Measurements from ENCODE around the gene NOXRED1. TPM values are rescaled to one million over a fixed set of nuclear protein-coding genes. Genes with fewer than 3 reads are reported as not detected.

Gene NOXRED1
- total RNA-seq, 1 donor from 2014 or later, result 0.33 TPM

GRCh38 chr14:77409131-77409533 lies 14.2 kb downstream of the NOXRED1 start:
- DNase-seq (ENCODE audit: low spot score), result no peak

GRCh38 chr14:77407158-77407557 lies 16.2 kb downstream of the NOXRED1 start:
- ATAC-seq, result no peak
- DNase-seq (ENCODE audit: low spot score), result no peak

More at GRCh38 chr14:77409131-77409533, 14.2 kb downstream of the NOXRED1 start:
- ATAC-seq, result peak; percentile 63

GRCh38 chr14:77406718-77407117 lies 16.6 kb downstream of the NOXRED1 start:
- ATAC-seq (no peak), DNase-seq (ENCODE audit: low spot score) (no peak)

- no peak for DNase-seq (ENCODE audit: low spot score)
- ATAC-seq, result no peak
These were observed 17.2 kb downstream of the NOXRED1 start for GRCh38 chr14:77406086-77406485.

GRCh38 chr14:77403768-77404167 lies 19.6 kb downstream of the NOXRED1 start:
- DNase-seq (ENCODE audit: low spot score) (no peak), ATAC-seq (no peak)

GRCh38 chr14:77400216-77400615 lies 23.1 kb downstream of the NOXRED1 start:
- DNase-seq (ENCODE audit: low spot score) (no peak), ATAC-seq (no peak)

- no peak for ATAC-seq
These were observed 33.1 kb downstream of the NOXRED1 start for GRCh38 chr14:77390188-77390587.

GRCh38 chr14:77378701-77379100 lies 44.6 kb downstream of the NOXRED1 start:
- ATAC-seq, result no peak
- DNase-seq (ENCODE audit: low spot score), result no peak

More at GRCh38 chr14:77390188-77390587, 33.1 kb downstream of the NOXRED1 start:
- DNase-seq (ENCODE audit: low spot score), result no peak

GRCh38 chr14:77377502-77377844 lies 45.9 kb downstream of the NOXRED1 start:
- no peak for DNase-seq (ENCODE audit: low spot score)
- ATAC-seq, result peak; percentile 1

GRCh38 chr14:77376771-77377501 lies 46.4 kb downstream of the NOXRED1 start, which contains the start of the genes SAMD15 and TMED8:
Gene SAMD15 (plus strand): TSS chr14:77377379. CDS start chr14:77377419, 40 bp downstream.
Gene TMED8 (minus strand): TSS chr14:77377094. CDS start chr14:77377053, 41 bp downstream.
- ATAC-seq (peak; percentile 98), DNase-seq (ENCODE audit: low spot score) (peak; percentile 89)

- ATAC-seq (peak; percentile 41), DNase-seq (ENCODE audit: low spot score) (peak; percentile 54)
These were observed 47.2 kb downstream of the NOXRED1 start for GRCh38 chr14:77375973-77376770.

- DNase-seq (ENCODE audit: low spot score) (no peak), ATAC-seq (no peak)
These were observed 48.0 kb downstream of the NOXRED1 start for GRCh38 chr14:77375164-77375950.

GRCh38 chr14:77372304-77372841 lies 51.0 kb downstream of the NOXRED1 start:
- DNase-seq (ENCODE audit: low spot score) (no peak), ATAC-seq (no peak)

GRCh38 chr14:77369285-77369684 lies 54.0 kb downstream of the NOXRED1 start:
- peak; percentile 81 for ATAC-seq
- no peak for DNase-seq (ENCODE audit: low spot score)

- no peak for DNase-seq (ENCODE audit: low spot score)
- ATAC-seq, result peak; percentile 65
These were observed 59.2 kb downstream of the NOXRED1 start for GRCh38 chr14:77364146-77364545.

- no peak for DNase-seq (ENCODE audit: low spot score)
- ATAC-seq, result no peak
These were observed 63.7 kb downstream of the NOXRED1 start for GRCh38 chr14:77359626-77360025.

GRCh38 chr14:77356899-77357298 lies 66.4 kb downstream of the NOXRED1 start:
- DNase-seq (ENCODE audit: low spot score) (no peak), ATAC-seq (no peak)

- ATAC-seq, result no peak
- no peak for DNase-seq (ENCODE audit: low spot score)
These were observed 67.5 kb downstream of the NOXRED1 start for GRCh38 chr14:77355811-77356210.

- no peak for ATAC-seq
- no peak for DNase-seq (ENCODE audit: low spot score)
These were observed 69.7 kb downstream of the NOXRED1 start for GRCh38 chr14:77353469-77354141.

GRCh38 chr14:77347751-77348150 lies 75.6 kb downstream of the NOXRED1 start:
- DNase-seq (ENCODE audit: low spot score) (no peak), ATAC-seq (no peak)
